GM12891 (cell line): ENCODE results near the gene CCDC167.

Experiments
- PAX5 ChIP-seq: IDR thresholded peaks from 2 replicates; pipeline ENCODE4 v1.6.1; 2011; ENCODE audit warnings: low read length, moderate library complexity, mild to moderate bottlenecking; ENCODE audit not compliant: insufficient read depth, severe bottlenecking
- POLR2A ChIP-seq: IDR thresholded peaks from 2 replicates; pipeline ENCODE4 v1.6.1; 2011; ENCODE audit warnings: low read depth, low read length, control low read depth
- POLR2AphosphoS5 ChIP-seq: IDR thresholded peaks from 2 replicates; pipeline ENCODE4 v1.6.1; 2011; ENCODE audit warnings: low read depth, low read length, control low read depth
- POU2F2 ChIP-seq: IDR thresholded peaks from 2 replicates; pipeline ENCODE4 v1.6.1; 2011; ENCODE audit warnings: low read depth, mild to moderate bottlenecking, control low read depth, low read length, moderate library complexity
- SPI1 ChIP-seq: IDR thresholded peaks from 2 replicates; pipeline ENCODE4 v1.6.1; 2011; ENCODE audit warnings: low read depth, low read length, control low read depth
- TAF1 ChIP-seq: IDR thresholded peaks from 2 replicates; pipeline ENCODE4 v1.6.1; 2011; ENCODE audit warnings: low read depth, low read length, control low read depth

DNA sequence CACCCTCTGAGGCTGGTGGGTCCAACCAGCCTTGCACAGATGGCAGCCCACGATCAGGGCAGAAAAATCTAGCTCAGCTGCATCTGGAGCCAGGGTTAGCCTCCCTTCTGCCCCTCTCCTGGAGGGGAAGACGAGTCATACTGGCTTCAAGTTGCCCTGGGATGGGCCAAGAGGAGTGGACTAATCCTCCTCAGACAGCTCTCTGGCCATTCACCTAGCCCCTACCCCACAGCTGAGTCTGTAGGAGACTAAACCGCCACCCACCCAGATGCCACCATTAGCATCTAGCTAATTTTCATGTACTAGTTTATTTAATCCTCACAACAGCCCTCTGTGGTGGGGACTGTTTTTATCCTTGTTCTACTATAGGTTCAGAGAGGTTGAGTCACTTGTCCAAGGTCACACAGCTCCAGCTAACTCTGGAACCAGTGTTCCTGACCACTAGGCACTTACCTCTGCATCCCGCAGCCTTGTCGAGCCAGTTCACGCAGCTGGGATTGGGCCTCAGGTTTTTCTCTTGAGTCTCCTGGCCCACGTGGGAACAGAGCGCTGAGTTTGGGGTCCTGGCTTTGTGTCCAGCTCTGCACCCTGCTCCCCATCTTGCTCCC, 48.5 kb upstream of the CCDC167 start:
- TF ChIP-seq SPI1 (no peak), POLR2AphosphoS5 (no peak), TAF1 (no peak), POLR2A (no peak), PAX5 (no peak), POU2F2 (no peak)
